Osteocyte (in vitro differentiated cells): ENCODE measurements around the gene ACKR3. TPM values are rescaled to one million over a fixed set of nuclear protein-coding genes. Genes with fewer than 3 reads are reported as not detected.

ENCODE experiments used
- DNase-seq: peaks from one replicate; pipeline ENCODE4 v3.0.0; 2021; ENCODE audit warnings: mixed read lengths; ENCODE audit not compliant: unreplicated experiment; ENCODE audit errors: extremely low spot score
- H3K27ac Mint-ChIP-seq: one replicate; pipeline ENCODE4 v1.8.0; 2021; ENCODE audit warnings: mild to moderate bottlenecking, mixed read lengths; ENCODE audit not compliant: unreplicated experiment
- H3K27me3 Mint-ChIP-seq: one replicate; pipeline ENCODE4 v1.8.0; 2021; ENCODE audit warnings: mixed read lengths; ENCODE audit not compliant: unreplicated experiment
- H3K36me3 Mint-ChIP-seq: one replicate; pipeline ENCODE4 v1.8.0; 2021; ENCODE audit warnings: mixed read lengths; ENCODE audit not compliant: unreplicated experiment
- H3K4me1 Mint-ChIP-seq: one replicate; pipeline ENCODE4 v1.8.0; 2021; ENCODE audit warnings: mixed read lengths; ENCODE audit not compliant: unreplicated experiment
- H3K4me3 Mint-ChIP-seq: one replicate; pipeline ENCODE4 v1.8.0; 2021; ENCODE audit warnings: mild to moderate bottlenecking, moderate library complexity, mixed read lengths; ENCODE audit not compliant: unreplicated experiment
- H3K9me3 Mint-ChIP-seq: one replicate; pipeline ENCODE4 v1.8.0; 2021; ENCODE audit warnings: mixed read lengths; ENCODE audit not compliant: unreplicated experiment
- CTCF ChIP-seq: fragments of 200-600 bp; sonication (generic); IDR thresholded peaks from 2 replicates; pipeline ENCODE4 v1.5.0; 2021; ENCODE audit warnings: antibody characterized with exemption, mild to moderate bottlenecking, moderate library complexity
- total RNA-seq: library from RNA; stranded (reverse); gene quantifications from 2 replicates; pipeline ENCODE4 v1.2.1, GENCODE V29; 2021

ACKR3 gene
- total RNA-seq, 1 donor from 2014 or later: 36.9 TPM

- Mint-ChIP-seq H3K36me3 (peaks cover 36% of the 10 kb centered on the region), H3K4me1 (peaks cover 62% of the 10 kb centered on the region), H3K4me3 (no peak overlapping the region), H3K27ac (peak overlapping the region; percentile 13), H3K9me3 (no peaks in the 10 kb centered on the region), H3K27me3 (peaks cover 5% of the 10 kb centered on the region)
- DNase-seq: no peak
- TF ChIP-seq CTCF: peak; percentile 45
Observed at GRCh38 chr2:236576087-236576486, 6.5 kb downstream of the ACKR3 start.

- H3K9me3 Mint-ChIP-seq: no peaks in the 10 kb centered on the region
- no peak for TF ChIP-seq CTCF
- H3K27ac Mint-ChIP-seq: peak overlapping the region; percentile 20
- DNase-seq: no peak
- H3K4me1 Mint-ChIP-seq: peaks cover 54% of the 10 kb centered on the region
- no peak overlapping the region for H3K4me3 Mint-ChIP-seq
- H3K36me3 Mint-ChIP-seq: peaks cover 35% of the 10 kb centered on the region
- H3K27me3 Mint-ChIP-seq: no peaks in the 10 kb centered on the region
Observed at GRCh38 chr2:236576953-236577352, 7.3 kb downstream of the ACKR3 start.

- Mint-ChIP-seq H3K4me1 (peaks cover 47% of the 10 kb centered on the region), H3K27me3 (no peaks in the 10 kb centered on the region), H3K9me3 (no peaks in the 10 kb centered on the region), H3K4me3 (no peak overlapping the region), H3K27ac (no peak overlapping the region), H3K36me3 (peaks cover 35% of the 10 kb centered on the region)
- no peak for TF ChIP-seq CTCF
- no peak for DNase-seq
Observed at GRCh38 chr2:236577481-236578410, 8.1 kb downstream of the ACKR3 start.

- Mint-ChIP-seq H3K4me1 (peaks cover 47% of the 10 kb centered on the region), H3K36me3 (peaks cover 40% of the 10 kb centered on the region), H3K27me3 (no peaks in the 10 kb centered on the region), H3K9me3 (no peaks in the 10 kb centered on the region), H3K27ac (no peak overlapping the region), H3K4me3 (no peak overlapping the region)
- no peak for DNase-seq
- no peak for TF ChIP-seq CTCF
Observed at GRCh38 chr2:236578411-236578846, 8.8 kb downstream of the ACKR3 start.

GRCh38 chr2:236579048-236579745 lies 9.6 kb downstream of the ACKR3 start:
- Mint-ChIP-seq H3K9me3 (no peaks in the 10 kb centered on the region), H3K27ac (no peak overlapping the region), H3K4me3 (no peak overlapping the region), H3K36me3 (peaks cover 40% of the 10 kb centered on the region), H3K27me3 (no peaks in the 10 kb centered on the region), H3K4me1 (peaks cover 48% of the 10 kb centered on the region)
- TF ChIP-seq CTCF: no peak
- DNase-seq: no peak
